SJSA1 (cell line): ENCODE results near the gene GNAZ. TPM values are rescaled to one million over a fixed set of nuclear protein-coding genes. Genes with fewer than 3 reads are reported as not detected.
A peak's percentile ranks its signal among the peaks of the same experiment; 100 is the strongest.

Source experiments
- DNase-seq, 2 experiments: peaks; one replicate each; pipeline ENCODE4 v3.0.0-alpha.2; 2015 to 2020; ENCODE audit warnings: low spot score in 2 of 2, low read depth in 1 of 2
- H3K27ac ChIP-seq: fragments of 250-450 bp; sonication (Bioruptor Pico); 2 replicates; pipeline ENCODE4 v1.5.1; 2020; ENCODE audit warnings: mild to moderate bottlenecking, moderate library complexity
- H3K27me3 ChIP-seq: fragments of 250-450 bp; sonication (Bioruptor Pico); replicated peaks from 2 replicates; pipeline ENCODE4 v1.5.1; 2020; ENCODE audit warnings: mild to moderate bottlenecking, moderate library complexity
- H3K36me3 ChIP-seq: fragments of 250-450 bp; sonication (Bioruptor Pico); 2 replicates; pipeline ENCODE4 v1.5.1; 2020; ENCODE audit warnings: mild to moderate bottlenecking
- H3K4me1 ChIP-seq: fragments of 250-450 bp; sonication (Bioruptor Pico); replicated peaks from 2 replicates; pipeline ENCODE4 v1.6.1; 2021; ENCODE audit warnings: mild to moderate bottlenecking
- H3K4me3 ChIP-seq: fragments of 250-450 bp; sonication (Bioruptor Pico); 2 replicates; pipeline ENCODE4 v1.5.1; 2020; ENCODE audit warnings: mild to moderate bottlenecking
- H3K9me3 ChIP-seq: fragments of 250-450 bp; sonication (Bioruptor Pico); replicated peaks from 2 replicates; pipeline ENCODE4 v1.5.1; 2020; ENCODE audit warnings: mild to moderate bottlenecking
- total RNA-seq: library from RNA; depleted of rRNA; stranded (reverse); fragments of >200 nt; shearing (Covaris generic); gene quantifications from 2 replicates; pipeline ENCODE4 v1.2.3, GENCODE V29; 2014

Gene GNAZ
- total RNA-seq, 1 experiment from 2014 or later = 82.5 TPM

GRCh38 chr22:23063539-23064380, 6.6 kb upstream of the GNAZ start:
- Histone ChIP-seq H3K9me3 (no peaks in the 10 kb centered on the region), H3K36me3 (no peaks in the 10 kb centered on the region), H3K27me3 (no peaks in the 10 kb centered on the region), H3K27ac (no peak overlapping the region), H3K4me1 (peaks cover 17% of the 10 kb centered on the region), H3K4me3 (no peak overlapping the region)
- DNase-seq = no peak

DNA sequence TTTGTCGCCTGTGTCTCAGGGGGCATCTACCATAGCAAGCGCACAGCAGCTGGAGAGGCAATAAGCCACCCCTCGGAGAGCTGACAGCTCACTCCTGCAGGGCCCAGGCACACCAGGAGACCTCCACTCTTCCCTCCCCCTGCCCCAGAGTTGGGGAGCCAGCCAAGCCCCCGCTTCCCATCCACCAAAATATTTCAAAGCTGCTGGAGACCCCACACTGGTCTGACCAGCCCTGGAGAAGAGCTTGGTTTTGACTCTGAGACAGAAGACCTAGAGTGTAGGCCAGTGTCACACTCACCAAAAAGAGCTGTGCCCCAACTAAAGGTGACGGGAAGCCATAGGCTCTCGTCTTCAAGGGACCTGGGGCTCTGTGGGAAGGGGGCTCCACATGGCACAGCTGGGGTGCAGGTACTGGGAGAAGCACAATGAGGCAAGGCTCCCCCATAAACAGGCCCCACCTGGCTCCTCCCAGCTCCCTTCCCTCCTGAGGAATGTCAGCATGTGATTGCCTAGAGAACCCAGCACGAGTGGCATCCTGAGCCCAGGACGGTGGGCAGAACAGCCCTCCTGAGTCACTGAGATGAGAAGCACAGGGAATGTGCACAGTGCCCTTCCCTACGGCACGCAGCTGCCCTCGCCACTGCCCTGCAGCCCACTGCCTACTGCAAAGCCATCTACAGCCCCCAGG, 5.8 kb upstream of the GNAZ start:
- peak in 1 of 2 experiments; percentile 35 for DNase-seq
- Histone ChIP-seq H3K27ac (no peak overlapping the region), H3K27me3 (no peaks in the 10 kb centered on the region), H3K9me3 (no peaks in the 10 kb centered on the region), H3K36me3 (no peaks in the 10 kb centered on the region), H3K4me3 (no peak overlapping the region), H3K4me1 (peaks cover 25% of the 10 kb centered on the region)

DNA sequence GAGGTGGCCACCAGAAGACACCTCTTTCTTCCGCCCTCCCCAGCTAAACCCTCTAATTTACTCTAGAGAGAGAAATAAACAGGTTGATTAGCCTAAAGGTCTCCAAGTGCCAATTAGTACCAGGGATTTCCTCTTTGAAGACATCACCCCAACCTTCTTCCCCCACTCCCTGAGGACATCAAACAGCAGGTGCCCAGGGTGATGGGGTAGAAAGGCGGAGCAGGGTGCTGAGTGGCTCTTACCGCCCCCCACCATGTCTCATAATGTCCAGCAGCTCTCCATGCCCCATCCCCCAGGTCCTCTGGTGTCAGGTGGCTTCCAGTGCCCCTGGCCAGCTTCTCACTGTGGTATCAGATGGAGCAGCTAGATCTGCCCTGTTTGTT, 5.3 kb upstream of the GNAZ start:
- no peak overlapping the region for H3K4me3 ChIP-seq
- no peaks in the 10 kb centered on the region for H3K9me3 ChIP-seq
- no peak overlapping the region for H3K27ac ChIP-seq
- H3K4me1 ChIP-seq = peaks cover 30% of the 10 kb centered on the region
- no peaks in the 10 kb centered on the region for H3K27me3 ChIP-seq
- no peaks in the 10 kb centered on the region for H3K36me3 ChIP-seq
- no peak for DNase-seq

GRCh38 chr22:23065495-23066122, 4.7 kb upstream of the GNAZ start:
- no peaks in the 10 kb centered on the region for H3K36me3 ChIP-seq
- H3K27me3 ChIP-seq = no peaks in the 10 kb centered on the region
- H3K27ac ChIP-seq = no peak overlapping the region
- H3K9me3 ChIP-seq = no peaks in the 10 kb centered on the region
- no peak overlapping the region for H3K4me3 ChIP-seq
- peaks cover 30% of the 10 kb centered on the region for H3K4me1 ChIP-seq
- DNase-seq = no peak

- H3K9me3 ChIP-seq = no peaks in the 10 kb centered on the region
- no peak overlapping the region for H3K4me3 ChIP-seq
- H3K27ac ChIP-seq = no peak overlapping the region
- DNase-seq = peak in 1 of 2 experiments; percentile 39
- H3K27me3 ChIP-seq = no peaks in the 10 kb centered on the region
- peaks cover 36% of the 10 kb centered on the region for H3K4me1 ChIP-seq
- no peaks in the 10 kb centered on the region for H3K36me3 ChIP-seq
Measured at GRCh38 chr22:23066200-23067022, 3.9 kb upstream of the GNAZ start.

GRCh38 chr22:23067023-23067650, 3.2 kb upstream of the GNAZ start:
- Histone ChIP-seq H3K27ac (no peak overlapping the region), H3K9me3 (no peaks in the 10 kb centered on the region), H3K4me1 (peaks cover 43% of the 10 kb centered on the region), H3K27me3 (no peaks in the 10 kb centered on the region), H3K36me3 (no peaks in the 10 kb centered on the region), H3K4me3 (no peak overlapping the region)
- peak in 1 of 2 experiments; percentile 39 for DNase-seq

DNA sequence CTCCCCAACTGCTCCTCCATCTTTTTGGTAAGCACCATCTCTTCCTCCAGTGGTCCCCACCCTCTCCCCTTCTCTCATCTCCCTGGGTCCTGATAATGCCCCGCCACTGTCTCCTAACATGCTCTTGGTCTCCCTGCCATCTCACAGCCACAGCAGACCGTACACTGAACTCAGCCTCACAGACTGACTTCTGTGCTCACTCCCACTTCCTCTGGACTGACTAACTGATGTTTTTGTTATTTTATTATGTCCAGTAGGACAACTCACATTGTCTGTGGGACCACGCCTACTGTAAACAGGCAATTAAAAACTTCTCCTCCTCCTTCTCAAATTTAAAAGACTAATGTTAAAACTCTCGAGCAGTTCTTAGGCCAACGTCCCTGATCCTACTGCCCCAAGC, 2.6 kb upstream of the GNAZ start:
- Histone ChIP-seq H3K4me3 (no peak overlapping the region), H3K27me3 (no peaks in the 10 kb centered on the region), H3K9me3 (no peaks in the 10 kb centered on the region), H3K4me1 (peaks cover 49% of the 10 kb centered on the region), H3K27ac (no peak overlapping the region), H3K36me3 (no peaks in the 10 kb centered on the region)
- DNase-seq = peak; percentile 32 to 39

DNA sequence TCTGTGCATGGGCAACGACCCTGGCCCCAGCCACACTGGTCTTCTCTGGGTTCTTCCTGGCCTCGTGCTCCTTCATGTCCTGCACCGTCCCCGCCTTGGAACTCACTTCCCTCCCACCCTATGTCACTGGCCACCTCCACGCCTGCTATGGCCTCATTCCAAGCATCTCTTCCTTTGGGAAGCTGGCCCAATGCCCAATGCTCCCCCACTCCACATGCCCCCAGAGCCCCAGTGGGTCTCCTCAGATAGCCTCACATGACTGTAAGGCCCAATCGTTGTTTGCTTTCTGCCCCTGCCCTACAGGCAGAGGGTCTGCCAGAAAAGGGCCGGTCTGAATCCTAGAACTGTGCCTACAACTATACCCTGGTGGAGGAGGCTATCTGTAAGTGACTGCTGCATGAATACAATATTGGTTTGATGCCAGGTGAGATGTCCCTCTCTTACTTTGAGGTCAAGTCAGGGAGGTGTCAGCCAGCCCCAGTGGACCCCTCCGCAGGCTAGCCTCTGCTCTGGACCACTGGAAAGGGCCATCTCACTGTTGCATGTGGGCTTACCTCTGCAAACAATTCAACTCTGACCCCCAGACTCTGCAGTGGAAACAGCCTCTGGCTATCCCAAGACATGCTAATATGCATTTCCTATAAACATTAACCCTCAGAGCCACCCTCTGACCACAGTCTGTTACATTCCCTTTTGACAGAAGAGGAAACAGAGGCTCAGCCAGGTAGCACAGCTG, 2.1 kb upstream of the GNAZ start:
- DNase-seq = peak in 1 of 2 experiments; percentile 39
- H3K4me1 ChIP-seq = peaks cover 55% of the 10 kb centered on the region
- no peaks in the 10 kb centered on the region for H3K9me3 ChIP-seq
- no peak overlapping the region for H3K4me3 ChIP-seq
- no peaks in the 10 kb centered on the region for H3K27me3 ChIP-seq
- no peak overlapping the region for H3K27ac ChIP-seq
- H3K36me3 ChIP-seq = peaks cover 4% of the 10 kb centered on the region

GRCh38 chr22:23068832-23069385, 1.4 kb upstream of the GNAZ start:
- no peak for DNase-seq
- Histone ChIP-seq H3K4me3 (no peak overlapping the region), H3K36me3 (peaks cover 10% of the 10 kb centered on the region), H3K9me3 (no peaks in the 10 kb centered on the region), H3K4me1 (peaks cover 61% of the 10 kb centered on the region), H3K27ac (no peak overlapping the region), H3K27me3 (no peaks in the 10 kb centered on the region)

DNA sequence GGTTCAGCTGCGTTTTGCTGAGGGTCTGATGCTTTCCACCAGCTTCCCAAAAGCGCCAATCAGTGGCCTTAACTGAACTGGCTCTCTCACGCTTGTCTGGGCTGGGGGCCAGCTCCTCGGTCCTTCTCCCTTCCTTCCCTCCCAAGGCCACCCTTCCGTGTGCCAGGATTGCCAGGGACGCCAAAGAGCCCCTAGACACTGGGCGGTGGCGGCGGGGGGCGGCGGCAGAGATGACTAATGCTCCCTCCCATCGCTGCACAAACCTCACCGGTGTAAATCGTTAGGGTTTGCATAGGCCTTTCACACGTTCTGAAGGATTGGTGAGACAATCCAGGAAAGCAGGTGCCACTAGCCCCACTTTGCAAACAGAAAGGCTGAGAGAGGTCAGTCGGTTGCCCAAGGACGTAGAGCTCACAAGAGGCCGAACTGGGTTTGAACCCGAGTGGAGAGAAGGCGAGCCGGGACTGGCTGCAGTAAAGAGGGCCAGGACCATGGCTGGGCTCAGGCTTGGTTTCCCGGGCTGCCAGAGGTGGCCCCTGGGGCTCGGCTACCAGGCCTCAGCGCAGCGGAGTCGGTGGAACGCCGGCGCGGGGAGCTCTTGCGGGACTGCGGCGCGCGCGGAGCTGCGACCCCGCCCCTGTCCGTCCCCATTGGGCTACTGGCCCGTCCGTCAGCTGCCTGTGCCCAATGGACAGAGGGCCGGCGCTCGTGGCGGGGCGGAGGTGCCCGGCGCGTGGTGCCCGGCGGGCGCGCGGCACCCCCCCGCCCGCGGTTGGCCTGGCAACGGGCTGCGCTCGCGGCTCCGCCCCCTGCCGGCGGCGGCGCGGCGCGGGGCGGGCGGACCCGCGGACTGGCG, 589 bp upstream of the GNAZ start:
- peaks cover 69% of the 10 kb centered on the region for H3K4me1 ChIP-seq
- no peaks in the 10 kb centered on the region for H3K9me3 ChIP-seq
- H3K27me3 ChIP-seq = no peaks in the 10 kb centered on the region
- H3K27ac ChIP-seq = no peak overlapping the region
- H3K36me3 ChIP-seq = peaks cover 17% of the 10 kb centered on the region
- H3K4me3 ChIP-seq = peak overlapping the region; percentile 75
- DNase-seq = peak; percentile 83 to 93

GRCh38 chr22:23071230-23072076, 1.1 kb downstream of the GNAZ start:
- Histone ChIP-seq H3K4me3 (peak overlapping the region; percentile 75), H3K27me3 (no peaks in the 10 kb centered on the region), H3K36me3 (peaks cover 27% of the 10 kb centered on the region), H3K27ac (peak overlapping the region; percentile 97), H3K9me3 (no peaks in the 10 kb centered on the region), H3K4me1 (peaks cover 86% of the 10 kb centered on the region)
- DNase-seq = no peak
